Spleen (tissue), 11 donors: Measurements from ENCODE around the gene SMPDL3A. TPM values are rescaled to one million over a fixed set of nuclear protein-coding genes. Genes with fewer than 3 reads are reported as not detected.

Experiments used
- DNase-seq: peaks from one replicate; pipeline ENCODE4 v3.0.0-alpha.2; 2020
- H3K27ac ChIP-seq, 8 donors: fragments of 200-600 bp; sonication (generic) in 7 of 8; 1 replicate in 4 of 8; 2 replicates in 4 of 8; pipeline versions ENCODE4 v1.5.0 to v1.8.0; 2016 to 2021; ENCODE audit warnings: inconsistent platforms in 4 of 8, mild to moderate bottlenecking in 4 of 8, moderate library complexity in 1 of 8
- H3K27me3 ChIP-seq, 7 donors: fragments of 200-600 bp; sonication (generic) in 6 of 7; replicated peaks in 1 of 7; 1 replicate in 4 of 7; 2 replicates in 3 of 7; pipeline versions ENCODE4 v1.5.0 to v1.8.0; 2016 to 2021; ENCODE audit warnings: inconsistent platforms in 3 of 7, mild to moderate bottlenecking in 1 of 7
- H3K36me3 ChIP-seq, 6 donors: fragments of 200-600 bp; sonication (generic) in 5 of 6; 1 replicate in 4 of 6; 2 replicates in 2 of 6; pipeline versions ENCODE4 v1.5.0 to v1.8.0; 2016 to 2021; ENCODE audit warnings: inconsistent platforms in 2 of 6
- H3K4me1 ChIP-seq, 6 donors: fragments of 200-600 bp; sonication (generic) in 5 of 6; 1 replicate in 3 of 6; 2 replicates in 3 of 6; pipeline versions ENCODE4 v1.5.0 to v1.8.0; 2016 to 2021; ENCODE audit warnings: inconsistent platforms in 3 of 6
- H3K4me3 ChIP-seq, 8 donors: fragments of 200-600 bp; sonication (generic) in 7 of 8; 1 replicate in 4 of 8; 2 replicates in 4 of 8; pipeline versions ENCODE4 v1.5.0 to v1.8.0; 2016 to 2021; ENCODE audit warnings: inconsistent platforms in 4 of 8, mild to moderate bottlenecking in 4 of 8, moderate library complexity in 2 of 8
- H3K9me3 ChIP-seq, 8 donors: fragments of 200-600 bp; sonication (generic) in 7 of 8; 1 replicate in 4 of 8; 2 replicates in 4 of 8; pipeline versions ENCODE4 v1.5.0 to v1.8.0; 2016 to 2021; ENCODE audit warnings: inconsistent platforms in 4 of 8
- CTCF ChIP-seq, 11 experiments: fragments of 200-600 bp in 7 of 11; fragments of 450-650 bp in 4 of 11; sonication (generic) in 4 of 11; IDR thresholded peaks in 8 of 11; conservative IDR thresholded peaks in 3 of 11; 1 replicate in 7 of 11; 2 replicates in 4 of 11; pipeline versions ENCODE4 v1.4.0 to v1.8.0; 2016 to 2021; ENCODE audit warnings: antibody characterized with exemption in 11 of 11, inconsistent platforms in 4 of 11, mild to moderate bottlenecking in 1 of 11
- POLR2A ChIP-seq, 3 donors: fragments of 450-650 bp; IDR thresholded peaks; one replicate each; pipeline ENCODE4 v1.5.1; 2017; ENCODE audit warnings: antibody characterized with exemption in 3 of 3, mild to moderate bottlenecking in 1 of 3
- POLR2AphosphoS5 ChIP-seq, 3 donors: sonication (generic); formaldehyde crosslinking; IDR thresholded peaks; one replicate each; pipeline ENCODE4 v1.5.1; 2017; ENCODE audit warnings: antibody characterized with exemption in 3 of 3
- WGBS, 5 donors: extraction: QIAGEN DNeasy Blood & Tissue Kit in 3 of 5; methylation state at CpG; one replicate each; pipeline versions ENCODE4 v1.1.5 to v1.1.7; 2013 to 2018; 5-methylcytosine and 5-hydroxymethylcytosine counted together
- intact Hi-C: fragments of 100-400 bp; cut with DNase I; formaldehyde crosslinking; loops from one replicate; pipeline ENCODE4 v1.15.0; 2023; ENCODE audit warnings: low total_unique reads
- polyA plus RNA-seq, 3 donors: library from polyadenylated mRNA; stranded (reverse); fragments of 200-250 nt; gene quantifications; one replicate each; pipeline ENCODE4 v1.2.1, GENCODE V29; 2013
- total RNA-seq, 7 donors: library from RNA; depleted of rRNA in 3 of 7; stranded (reverse); fragments of >200 nt in 3 of 7; fragmentation: NEBNext Ultra II Directional in 4 of 7; extraction: Animal tissue kit (Norgen Biotek cat#: 25700) in 4 of 7; gene quantifications; one replicate each; pipeline versions ENCODE4 v1.1.0 to v1.2.1, GENCODE V29; 2016 to 2021
- donor health status: healthy with polysubstance abuse.
- donor health status: DM: no; HTN: no; CAD: no; lungs with moderate emphysema.
- donor health status: DM: no; HTN: no; CAD: no.
- donor health status: Bipolar disorder and iron deficiency.
- donor health status: healthy.
- donor health status: DM: no; HTN: no; CAD: no.
- donor health status: DM: yes; HTN: yes; CAD: no.

The SMPDL3A gene
- total and polyA plus RNA-seq, 10 donors, result 7.2 to 64.8 (median 34.1) TPM

GRCh38 chr6:122754191-122754731, 34.8 kb upstream of the SMPDL3A start:
- no peak overlapping the region for H3K4me3 ChIP-seq
- no peaks in the 10 kb centered on the region for H3K27me3 ChIP-seq
- TF ChIP-seq CTCF (IDR thresholded peaks at IDR 0.05 in 8 of 11, conservative IDR thresholded peaks at IDR 0.05 in 3 of 11) (no peak), POLR2A (IDR thresholded peaks at IDR 0.05) (no peak), POLR2AphosphoS5 (IDR thresholded peaks at IDR 0.05) (no peak)
- H3K9me3 ChIP-seq, result no peaks in the 10 kb centered on the region
- H3K27ac ChIP-seq, result peak overlapping the region in 4 of 8 donors; percentile 41 to 62 (median 58)
- peaks cover 0 to 42% (median 17%) of the 10 kb centered on the region in 6 donors for H3K4me1 ChIP-seq
- 59 to 79% (median 68%) methylated on average over 5 of the region's 5 CpGs for WGBS, 5 donors
- no peaks in the 10 kb centered on the region for H3K36me3 ChIP-seq
- DNase-seq, result no peak
- intact Hi-C loops, result no loop called here

- H3K36me3 ChIP-seq, result no peaks in the 10 kb centered on the region
- H3K4me1 ChIP-seq, result peaks cover 0 to 35% (median 16%) of the 10 kb centered on the region in 6 donors
- intact Hi-C loops, result no loop called here
- 76 to 89% (median 86%) methylated on average over 9 of the region's 9 CpGs for WGBS, 5 donors
- no peaks in the 10 kb centered on the region for H3K9me3 ChIP-seq
- H3K4me3 ChIP-seq, result no peak overlapping the region
- no peak for DNase-seq
- no peaks in the 10 kb centered on the region for H3K27me3 ChIP-seq
- H3K27ac ChIP-seq, result no peak overlapping the region
- TF ChIP-seq POLR2AphosphoS5 (IDR thresholded peaks at IDR 0.05) (no peak), CTCF (IDR thresholded peaks at IDR 0.05 in 8 of 11, conservative IDR thresholded peaks at IDR 0.05 in 3 of 11) (no peak)
Measured at GRCh38 chr6:122755901-122756300, 33.2 kb upstream of the SMPDL3A start.

GRCh38 chr6:122758927-122759334, 30.1 kb upstream of the SMPDL3A start:
- no peaks in the 10 kb centered on the region for H3K36me3 ChIP-seq
- no peaks in the 10 kb centered on the region for H3K9me3 ChIP-seq
- H3K4me1 ChIP-seq, result peaks cover 0 to 7% (median 2%) of the 10 kb centered on the region in 6 donors
- no peaks in the 10 kb centered on the region for H3K27me3 ChIP-seq
- intact Hi-C loops, result no loop called here
- 18 to 61% (median 31%) methylated on average over 1 of the region's 1 CpG for WGBS, 5 donors
- no peak overlapping the region for H3K4me3 ChIP-seq
- peak overlapping the region in 2 of 8 donors; percentile 15 to 37 for H3K27ac ChIP-seq
- no peak for DNase-seq
- TF ChIP-seq POLR2AphosphoS5 (IDR thresholded peaks at IDR 0.05) (no peak), CTCF (IDR thresholded peaks at IDR 0.05 in 8 of 11, conservative IDR thresholded peaks at IDR 0.05 in 3 of 11) (no peak), POLR2A (IDR thresholded peaks at IDR 0.05) (no peak)

- intact Hi-C loops, result no loop called here
- Histone ChIP-seq H3K9me3 (no peaks in the 10 kb centered on the region), H3K4me3 (no peak overlapping the region)
Measured at GRCh38 chr6:122760330-122760729, 28.7 kb upstream of the SMPDL3A start.

More at GRCh38 chr6:122760330-122760729, 28.7 kb upstream of the SMPDL3A start:
- H3K36me3 ChIP-seq, result no peaks in the 10 kb centered on the region
- no peaks in the 10 kb centered on the region for H3K4me1 ChIP-seq
- no peaks in the 10 kb centered on the region for H3K27me3 ChIP-seq
- H3K27ac ChIP-seq, result no peak overlapping the region
- TF ChIP-seq POLR2AphosphoS5 (IDR thresholded peaks at IDR 0.05), result no peak
- TF ChIP-seq CTCF (IDR thresholded peaks at IDR 0.05 in 8 of 11, conservative IDR thresholded peaks at IDR 0.05 in 3 of 11), result no peak
- TF ChIP-seq POLR2A (IDR thresholded peaks at IDR 0.05), result no peak
- no peak for DNase-seq
